Hindlimb muscle (tissue), 1 donor: Measurements from ENCODE around the gene TMEM256. TPM values are rescaled to one million over a fixed set of nuclear protein-coding genes. Genes with fewer than 3 reads are reported as not detected.

Source experiments
- DNase-seq: peaks from one replicate; pipeline ENCODE4 v3.0.0-alpha.2; 2013
- polyA plus RNA-seq: library from polyadenylated mRNA; unstranded; fragments of 120-200 nt; gene quantifications from one replicate; pipeline ENCODE4 v1.2.1, GENCODE V29; 2013; ENCODE audit not compliant: insufficient read length

TMEM256 gene
- polyA plus RNA-seq, 1 donor = 52.9 TPM

- no peak for DNase-seq
Measured at GRCh38 chr17:7429722-7430121, 25.8 kb upstream of the TMEM256 start.

- DNase-seq = no peak
Measured at GRCh38 chr17:7428557-7428956, 24.7 kb upstream of the TMEM256 start, which contains the start of gene SPEM3. Gene SPEM3 (plus strand): TSS chr17:7428857. CDS start chr17:7428903, 46 bp downstream.

GRCh38 chr17:7427549-7427948 is 23.7 kb upstream of the TMEM256 start:
- DNase-seq = no peak

- no peak for DNase-seq
Measured at GRCh38 chr17:7426896-7427489, 23.1 kb upstream of the TMEM256 start.

- DNase-seq = no peak
Measured at GRCh38 chr17:7426203-7426863, 22.4 kb upstream of the TMEM256 start.

GRCh38 chr17:7425756-7426155 is 21.9 kb upstream of the TMEM256 start:
- no peak for DNase-seq

- no peak for DNase-seq
Measured at GRCh38 chr17:7425316-7425715, 21.4 kb upstream of the TMEM256 start, which contains the start of gene SPEM2. Gene SPEM2 (plus strand): TSS chr17:7425616. CDS start chr17:7425689, 73 bp downstream.

GRCh38 chr17:7423679-7424078 is 19.8 kb upstream of the TMEM256 start:
- DNase-seq = no peak

- no peak for DNase-seq
Measured at GRCh38 chr17:7421186-7421585, 17.3 kb upstream of the TMEM256 start.

- DNase-seq = no peak
Measured at GRCh38 chr17:7419819-7420610, 16.1 kb upstream of the TMEM256 start, which contains the start of gene SPEM1. Gene SPEM1 (plus strand): TSS chr17:7420324. CDS start chr17:7420385, 61 bp downstream.

GRCh38 chr17:7418472-7419152 is 14.7 kb upstream of the TMEM256 start:
- DNase-seq = no peak

- no peak for DNase-seq
Measured at GRCh38 chr17:7417056-7417655, 13.3 kb upstream of the TMEM256 start.

GRCh38 chr17:7416323-7416722 is 12.4 kb upstream of the TMEM256 start:
- no peak for DNase-seq

- DNase-seq = no peak
Measured at GRCh38 chr17:7415784-7416183, 11.9 kb upstream of the TMEM256 start.

GRCh38 chr17:7414837-7415236 is 10.9 kb upstream of the TMEM256 start:
- no peak for DNase-seq

GRCh38 chr17:7413346-7413985 is 9.6 kb upstream of the TMEM256 start:
- DNase-seq = no peak

GRCh38 chr17:7411427-7411750 is 7.5 kb upstream of the TMEM256 start:
- DNase-seq = no peak

- DNase-seq = no peak
Measured at GRCh38 chr17:7410634-7411426, 6.9 kb upstream of the TMEM256 start.

- DNase-seq = no peak
Measured at GRCh38 chr17:7409716-7410115, 5.8 kb upstream of the TMEM256 start.

- no peak for DNase-seq
Measured at GRCh38 chr17:7408863-7409262, 5.0 kb upstream of the TMEM256 start.

- no peak for DNase-seq
Measured at GRCh38 chr17:7408252-7408727, 4.4 kb upstream of the TMEM256 start.
